HG03521 (cell line): ENCODE results near the gene EXOC4.
"Not testable (repeated sequence)": the region's sequence is repeated elsewhere in the genome, so short reads cannot be mapped to it uniquely, and the experiment has no call there.

ENCODE experiments used
- ATAC-seq: cut with Tn5 transposase; IDR thresholded peaks from one replicate; pipeline ENCODE4 v1.9.1; 2021; ENCODE audit warnings: mild to moderate bottlenecking, moderate library complexity; ENCODE audit not compliant: unreplicated experiment

The EXOC4 gene

GRCh38 chr7:133606991-133607390 is 354.1 kb downstream of the EXOC4 start:
- no peak for ATAC-seq

- ATAC-seq, result no peak
Measured at GRCh38 chr7:133609806-133610205, 356.9 kb downstream of the EXOC4 start.

DNA sequence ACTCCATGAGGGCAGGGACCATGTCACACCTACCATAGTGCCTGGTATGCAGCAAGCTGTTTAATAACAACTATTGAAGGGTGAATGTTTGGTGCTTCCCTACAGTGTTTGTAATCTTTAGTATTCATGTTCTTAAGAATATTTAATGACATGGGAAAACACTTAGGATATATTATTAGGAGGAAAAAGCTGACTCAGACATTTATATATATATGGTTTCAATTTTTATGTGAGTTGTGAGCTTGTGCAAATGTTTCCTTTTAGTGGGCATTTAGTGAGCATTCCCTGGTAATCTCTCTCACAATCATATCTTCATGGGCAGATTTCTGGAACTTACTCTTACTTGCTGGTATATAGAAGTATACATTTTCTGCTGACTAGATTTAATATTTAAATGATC is 359.1 kb downstream of the EXOC4 start:
- no peak for ATAC-seq

GRCh38 chr7:133613250-133613790 is 360.4 kb downstream of the EXOC4 start:
- no peak for ATAC-seq

DNA sequence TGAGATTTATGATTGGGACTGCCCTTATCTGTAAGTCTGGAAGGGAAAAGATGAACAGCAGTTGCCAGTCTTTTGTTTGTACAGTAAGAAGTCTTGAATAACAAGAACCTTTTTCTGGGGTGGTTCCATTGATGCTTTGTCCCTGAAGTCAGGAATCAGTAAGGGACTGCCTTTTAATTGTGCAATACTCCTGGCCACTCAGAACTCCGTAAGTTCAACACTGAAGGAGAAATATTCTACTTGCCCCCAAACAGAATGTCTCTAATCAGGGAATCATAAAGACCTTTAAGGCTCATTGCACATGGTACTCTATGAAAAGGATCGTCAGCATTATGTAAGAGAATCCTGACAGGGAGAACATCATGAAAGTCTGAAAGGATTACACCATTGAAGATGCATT is 361.4 kb downstream of the EXOC4 start:
- no peak for ATAC-seq

DNA sequence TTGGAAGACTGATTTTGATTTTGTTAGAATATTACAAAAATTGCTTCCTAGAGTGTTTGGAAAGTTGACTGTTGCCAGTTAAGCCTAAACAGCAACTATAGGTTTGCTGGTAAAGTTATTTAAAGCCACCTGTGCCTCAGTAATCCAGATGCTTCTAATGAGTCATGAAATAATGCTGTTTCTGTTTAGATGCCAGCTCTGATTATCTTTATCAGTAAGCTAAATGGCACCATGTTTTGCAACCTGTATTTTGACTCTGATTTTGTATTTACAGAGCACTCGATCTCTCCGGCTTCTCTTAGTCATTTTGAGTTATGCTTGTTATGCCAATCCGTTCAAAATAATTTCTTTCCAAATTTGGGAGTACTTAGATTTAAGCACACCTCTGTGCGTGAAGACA is 366.1 kb downstream of the EXOC4 start:
- ATAC-seq, result no peak

GRCh38 chr7:133619491-133619890 is 366.6 kb downstream of the EXOC4 start:
- no peak for ATAC-seq

DNA sequence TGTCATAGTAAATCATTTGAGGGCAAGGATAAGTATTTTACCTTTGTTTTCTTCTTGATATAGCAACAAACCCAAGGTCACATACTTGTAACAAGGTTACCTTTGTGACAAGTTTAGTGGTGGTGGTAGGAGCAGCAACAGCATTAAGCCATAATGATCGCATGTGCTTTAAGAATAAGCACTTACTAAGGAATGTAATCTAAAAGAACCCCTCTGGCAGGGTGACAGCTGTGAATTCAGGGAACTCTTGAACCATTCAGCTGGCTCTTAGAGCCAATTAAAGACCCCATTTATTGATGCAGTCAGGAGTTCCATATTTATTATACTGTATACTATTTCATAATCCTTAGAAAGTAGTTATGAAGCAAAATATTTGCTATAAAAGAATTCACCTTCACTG is 370.8 kb downstream of the EXOC4 start:
- no peak for ATAC-seq

- ATAC-seq, result no peak
Measured at GRCh38 chr7:133625046-133625445, 372.2 kb downstream of the EXOC4 start.

- ATAC-seq, result no peak
Measured at GRCh38 chr7:133629701-133630100, 376.8 kb downstream of the EXOC4 start.

DNA sequence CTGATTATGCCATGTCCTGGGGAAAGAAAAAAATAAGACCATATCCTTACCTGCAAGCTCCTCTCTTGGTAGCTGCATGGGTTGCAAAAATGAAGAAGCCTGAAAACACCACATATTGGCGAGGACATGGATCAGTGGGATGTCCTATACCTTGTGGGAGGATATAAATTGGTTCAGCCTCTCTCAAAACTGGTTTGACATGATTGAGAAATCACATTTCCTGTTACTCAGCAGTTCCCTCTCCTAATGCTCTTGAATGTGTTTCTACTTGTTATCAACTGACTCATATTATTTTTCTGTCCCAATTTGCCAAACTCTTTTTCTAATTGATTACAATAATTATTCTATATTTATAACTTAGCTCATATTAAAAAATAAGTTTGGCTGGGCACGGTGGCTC is 380.2 kb downstream of the EXOC4 start:
- no peak for ATAC-seq

DNA sequence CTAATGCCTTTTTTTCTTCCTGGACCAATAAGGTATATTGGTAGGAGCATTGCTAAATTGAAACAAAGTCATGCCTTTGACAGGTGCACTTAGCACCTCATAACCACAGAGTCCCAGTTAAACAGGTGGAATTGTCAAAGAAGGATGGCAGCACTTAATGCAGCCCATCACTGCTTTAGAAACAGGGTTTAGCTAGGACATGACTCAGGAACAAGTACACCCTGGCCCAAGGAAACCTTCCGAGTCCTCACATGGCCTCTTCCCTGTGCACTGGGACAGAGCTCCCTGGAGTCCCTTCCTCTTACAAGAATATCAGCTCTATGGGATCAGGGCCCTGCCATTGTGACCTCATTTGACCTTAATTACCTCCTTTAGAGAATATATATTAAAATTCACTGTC is 382.7 kb downstream of the EXOC4 start:
- ATAC-seq, result no peak

DNA sequence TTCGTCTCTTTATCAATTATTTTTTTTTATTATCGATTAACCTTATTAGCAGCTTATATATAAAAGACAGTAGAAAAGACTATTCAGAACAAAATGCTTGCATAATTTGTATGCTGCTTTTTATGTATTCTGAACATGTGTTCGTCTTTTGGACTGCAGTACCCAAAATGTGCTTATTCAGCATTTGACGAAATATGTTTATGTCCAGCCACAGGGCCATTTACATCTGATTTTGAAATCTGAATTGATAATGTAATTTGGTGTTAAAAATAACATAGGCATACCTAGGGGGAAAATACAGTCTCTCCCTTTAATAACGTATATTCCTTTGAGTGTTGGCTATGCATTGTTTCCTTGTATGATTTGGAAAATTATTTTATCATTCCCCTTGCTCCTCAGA is 386.0 kb downstream of the EXOC4 start:
- no peak for ATAC-seq

- no peak for ATAC-seq
Measured at GRCh38 chr7:133641436-133641835, 388.6 kb downstream of the EXOC4 start.

DNA sequence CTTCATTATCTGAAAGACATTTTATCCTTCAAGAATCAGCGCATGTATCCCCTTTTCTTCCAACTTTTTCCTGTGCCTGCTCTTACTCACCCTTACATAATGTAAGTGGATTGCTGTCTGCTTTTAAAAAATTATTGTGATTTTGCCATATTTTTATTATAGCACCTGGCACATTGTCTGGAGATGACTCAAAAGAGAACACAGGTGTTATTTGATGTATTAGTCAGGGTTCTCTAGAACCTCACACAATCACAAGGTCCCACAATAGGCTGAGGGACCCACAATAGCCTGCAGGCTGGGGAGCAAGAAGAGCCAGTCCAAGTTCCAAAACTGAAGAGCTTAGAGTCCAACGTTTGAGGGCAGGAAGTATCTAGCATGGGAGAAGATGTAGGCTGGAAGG is 390.0 kb downstream of the EXOC4 start:
- no peak for ATAC-seq

DNA sequence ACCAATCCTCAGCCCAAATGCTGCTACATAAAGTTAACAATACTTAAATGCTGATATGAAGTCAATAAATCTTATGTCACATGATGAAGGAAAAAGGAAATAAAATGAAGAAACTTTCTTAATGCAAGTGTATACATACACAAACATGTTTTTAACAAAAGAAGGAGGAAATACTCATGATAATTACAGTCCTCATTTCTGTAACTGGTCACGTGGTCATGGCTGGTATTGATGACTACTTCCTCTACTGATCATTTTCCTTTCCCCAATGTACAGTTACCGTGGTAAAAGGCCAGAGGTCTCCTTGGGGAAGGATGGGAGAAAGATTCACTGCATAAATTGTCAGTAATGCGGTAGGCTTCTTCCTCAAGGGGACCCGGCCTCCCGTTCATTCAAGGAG is 390.8 kb downstream of the EXOC4 start:
- not testable (repeated sequence) for ATAC-seq

GRCh38 chr7:133645884-133646391 is 393.1 kb downstream of the EXOC4 start:
- no peak for ATAC-seq

- no peak for ATAC-seq
Measured at GRCh38 chr7:133646472-133647315, 393.8 kb downstream of the EXOC4 start.

DNA sequence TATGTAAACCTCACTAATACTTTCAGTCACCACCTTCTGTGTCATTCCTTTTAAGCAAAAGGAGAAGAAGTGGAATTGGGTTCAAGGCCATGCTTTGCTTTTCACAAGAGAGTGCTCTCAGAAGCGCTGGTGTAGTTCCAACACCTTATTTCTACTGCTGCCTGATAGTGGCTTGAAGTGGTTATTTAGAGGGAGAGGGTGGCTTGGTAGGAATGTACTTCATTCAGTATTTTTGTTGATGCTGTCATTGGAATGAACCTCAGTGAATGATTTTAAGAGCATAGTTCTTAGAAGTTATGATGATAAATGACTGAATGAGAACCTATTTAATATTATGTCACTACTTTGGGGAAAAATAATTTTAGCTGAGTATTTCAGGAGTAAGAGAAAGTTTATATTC is 396.7 kb downstream of the EXOC4 start:
- no peak for ATAC-seq

DNA sequence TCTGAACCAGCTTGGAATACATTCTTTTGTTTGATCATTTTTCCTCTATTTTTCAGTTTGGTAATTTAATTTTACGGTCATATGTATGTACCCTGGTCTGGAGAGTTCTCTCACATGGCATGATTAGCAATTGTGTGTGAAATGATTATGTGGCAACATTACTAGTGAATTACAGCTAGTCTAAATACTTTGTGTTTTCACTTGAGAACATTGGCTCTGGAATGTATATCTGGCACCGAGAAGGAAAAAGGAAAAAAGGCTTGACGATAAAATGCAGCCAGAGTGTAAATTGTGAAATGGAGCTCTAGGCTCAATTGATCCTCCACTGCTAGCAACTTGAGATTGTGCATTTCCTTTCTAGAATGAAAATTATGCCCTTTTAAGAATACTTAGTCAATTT is 397.2 kb downstream of the EXOC4 start:
- ATAC-seq, result no peak

DNA sequence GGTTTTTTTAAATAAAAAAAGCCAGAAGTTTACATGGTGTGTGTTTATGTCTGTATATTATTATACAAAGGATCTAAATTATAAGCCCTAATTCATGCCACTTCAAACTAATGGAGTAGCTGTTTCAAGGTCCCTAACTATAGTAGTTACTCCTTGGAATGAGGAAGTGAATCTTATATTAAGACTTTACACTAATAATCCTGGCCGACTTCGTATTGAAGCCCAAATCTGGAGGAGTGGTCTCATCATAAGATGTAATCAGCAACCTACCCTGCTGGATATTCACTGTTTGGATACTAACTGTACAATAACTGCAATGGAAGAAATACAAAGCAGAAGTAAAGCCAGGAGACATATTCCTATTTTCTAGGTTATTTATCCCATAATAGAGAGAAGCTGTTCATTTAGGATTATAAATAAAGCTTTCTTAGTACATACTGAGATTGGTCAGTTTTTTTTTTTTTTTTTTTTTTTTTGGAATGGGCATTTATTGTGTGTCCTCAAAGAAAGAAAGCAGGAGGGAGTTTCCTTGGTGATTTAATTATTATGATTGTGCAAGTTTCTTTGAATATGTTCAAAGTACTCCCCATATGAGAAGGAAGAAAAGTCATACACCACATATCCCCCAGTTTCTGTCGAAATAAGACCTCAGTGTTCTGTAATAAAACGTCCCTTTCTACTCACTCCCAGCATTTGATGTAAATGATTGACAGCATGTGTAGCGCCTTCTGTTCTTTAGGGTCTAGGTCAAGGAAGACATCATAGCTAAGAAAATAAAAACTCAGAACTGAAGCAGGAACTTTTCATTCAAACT is 397.8 kb downstream of the EXOC4 start:
- no peak for ATAC-seq

DNA sequence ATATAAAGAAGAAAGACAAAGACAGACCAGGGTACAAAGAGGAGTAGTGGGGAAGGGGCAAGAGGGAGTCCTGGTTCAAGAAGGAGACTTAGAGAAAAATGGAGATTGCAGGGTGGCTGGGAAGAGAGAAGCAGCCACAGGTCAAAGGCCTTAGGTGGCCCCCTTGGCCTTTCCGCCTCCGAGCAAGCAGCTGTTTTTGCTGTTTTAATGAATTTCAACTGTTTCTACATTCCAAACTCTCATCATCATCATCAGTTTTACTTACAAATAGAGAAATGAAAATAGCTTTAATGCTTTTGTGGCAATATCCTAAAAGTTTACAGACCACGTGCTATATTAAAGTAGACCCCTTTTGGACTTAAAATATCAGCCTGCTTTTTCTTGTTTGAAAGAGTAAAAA is 399.7 kb downstream of the EXOC4 start:
- ATAC-seq, result no peak
